PC-9 (cell line): ENCODE measurements around the gene EPHA1.

Source experiments
- EZH2 ChIP-seq: fragments of 200-600 bp; sonication (generic); IDR thresholded peaks from 2 replicates; pipeline ENCODE4 v1.8.0; 2017; ENCODE audit warnings: antibody characterized with exemption, low read depth
- TF ChIP-seq, protein P1 (sequence below): fragments of 200-600 bp; sonication (generic); conservative IDR thresholded peaks from 2 replicates; pipeline ENCODE4 v1.6.1; 2017; ENCODE audit warnings: mixed run types, antibody characterized with exemption, mild to moderate bottlenecking, moderate library complexity

DNA sequence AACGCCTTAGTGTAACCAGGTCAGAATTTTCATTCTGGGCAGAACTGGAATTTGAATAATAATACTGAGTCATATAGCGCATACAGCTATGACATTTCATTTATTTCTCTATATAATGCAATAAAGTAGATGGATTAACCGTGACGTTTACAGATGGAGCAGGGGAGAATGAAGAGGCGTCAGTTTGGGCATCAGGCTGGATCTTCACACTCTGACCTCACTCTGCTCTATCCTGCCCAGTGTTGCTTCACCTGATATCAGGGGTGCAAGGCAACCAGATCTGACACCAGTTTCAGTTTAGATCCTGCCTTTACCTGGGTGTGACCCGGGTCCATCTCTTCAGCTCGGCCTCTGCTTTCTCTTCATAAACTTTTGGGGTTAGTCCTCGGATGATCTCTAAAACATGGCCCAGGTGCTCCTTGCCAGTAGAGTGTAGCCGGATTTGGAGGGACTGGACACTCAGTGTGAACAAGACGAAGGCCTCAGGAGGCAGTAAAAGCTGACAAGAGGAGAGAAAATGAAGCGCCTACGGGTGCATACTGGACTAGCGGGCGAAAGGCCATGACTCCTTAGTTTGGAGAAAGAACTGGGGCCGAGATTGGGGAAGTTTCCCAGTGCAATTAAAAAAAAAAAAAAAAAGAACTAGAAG, 28.9 kb downstream of the EPHA1 start:
- TF ChIP-seq, protein P1, sequence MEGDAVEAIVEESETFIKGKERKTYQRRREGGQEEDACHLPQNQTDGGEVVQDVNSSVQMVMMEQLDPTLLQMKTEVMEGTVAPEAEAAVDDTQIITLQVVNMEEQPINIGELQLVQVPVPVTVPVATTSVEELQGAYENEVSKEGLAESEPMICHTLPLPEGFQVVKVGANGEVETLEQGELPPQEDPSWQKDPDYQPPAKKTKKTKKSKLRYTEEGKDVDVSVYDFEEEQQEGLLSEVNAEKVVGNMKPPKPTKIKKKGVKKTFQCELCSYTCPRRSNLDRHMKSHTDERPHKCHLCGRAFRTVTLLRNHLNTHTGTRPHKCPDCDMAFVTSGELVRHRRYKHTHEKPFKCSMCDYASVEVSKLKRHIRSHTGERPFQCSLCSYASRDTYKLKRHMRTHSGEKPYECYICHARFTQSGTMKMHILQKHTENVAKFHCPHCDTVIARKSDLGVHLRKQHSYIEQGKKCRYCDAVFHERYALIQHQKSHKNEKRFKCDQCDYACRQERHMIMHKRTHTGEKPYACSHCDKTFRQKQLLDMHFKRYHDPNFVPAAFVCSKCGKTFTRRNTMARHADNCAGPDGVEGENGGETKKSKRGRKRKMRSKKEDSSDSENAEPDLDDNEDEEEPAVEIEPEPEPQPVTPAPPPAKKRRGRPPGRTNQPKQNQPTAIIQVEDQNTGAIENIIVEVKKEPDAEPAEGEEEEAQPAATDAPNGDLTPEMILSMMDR, result no peak
- TF ChIP-seq EZH2, result no peak
